Measurements from ENCODE around the gene TMOD2.

TMOD2 gene

DNA sequence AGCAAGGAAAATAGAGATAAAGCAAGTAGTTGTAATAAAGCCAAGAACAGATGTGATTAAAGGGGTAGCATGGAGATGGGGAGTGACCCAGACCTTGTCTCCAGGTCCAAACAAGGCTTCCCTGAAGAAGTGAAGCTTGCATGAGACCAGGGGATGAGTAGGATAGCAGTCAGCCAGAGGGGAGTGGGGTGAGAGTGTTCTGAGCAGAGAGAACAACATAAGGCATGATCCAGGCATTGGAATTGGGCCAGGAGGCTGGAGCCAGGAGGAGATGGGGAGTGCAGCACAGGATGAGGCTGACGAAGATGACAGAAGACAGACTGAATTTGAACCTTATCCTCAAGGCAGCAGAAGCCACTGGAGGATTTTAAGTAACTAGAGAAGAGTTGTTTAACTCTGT, 7.2 kb downstream of the TMOD2 start:
- Histone ChIP-seq H3K36me3 (ENCODE audit: control insufficient read depth, low read depth, low read length) (no peaks in the 10 kb centered on the region), H3K27me3 (ENCODE audit: control insufficient read depth, insufficient read depth, low read length) (peaks cover 7% of the 10 kb centered on the region), H3K27ac (ENCODE audit: low read length) (no peak overlapping the region), H3K9me3 (ENCODE audit: control insufficient read depth, low read depth, low read length) (no peaks in the 10 kb centered on the region), H3K9ac (ENCODE audit: low read length) (no peak overlapping the region), H3K4me1 (ENCODE audit: control insufficient read depth, low read depth, low read length) (no peaks in the 10 kb centered on the region), H3K4me3 (ENCODE audit: low read length) (no peak overlapping the region)

- H3K9me3 ChIP-seq (ENCODE audit: control insufficient read depth, low read depth, low read length): no peaks in the 10 kb centered on the region
- no peaks in the 10 kb centered on the region for H3K27me3 ChIP-seq (ENCODE audit: control insufficient read depth, insufficient read depth, low read length)
- H3K9ac ChIP-seq (ENCODE audit: low read length): no peak overlapping the region
- no peaks in the 10 kb centered on the region for H3K4me1 ChIP-seq (ENCODE audit: control insufficient read depth, low read depth, low read length)
- no peaks in the 10 kb centered on the region for H3K36me3 ChIP-seq (ENCODE audit: control insufficient read depth, low read depth, low read length)
- H3K27ac ChIP-seq (ENCODE audit: low read length): no peak overlapping the region
- H3K4me3 ChIP-seq (ENCODE audit: low read length): no peak overlapping the region
Observed at GRCh38 chr15:51759557-51760070, 8.2 kb downstream of the TMOD2 start.

DNA sequence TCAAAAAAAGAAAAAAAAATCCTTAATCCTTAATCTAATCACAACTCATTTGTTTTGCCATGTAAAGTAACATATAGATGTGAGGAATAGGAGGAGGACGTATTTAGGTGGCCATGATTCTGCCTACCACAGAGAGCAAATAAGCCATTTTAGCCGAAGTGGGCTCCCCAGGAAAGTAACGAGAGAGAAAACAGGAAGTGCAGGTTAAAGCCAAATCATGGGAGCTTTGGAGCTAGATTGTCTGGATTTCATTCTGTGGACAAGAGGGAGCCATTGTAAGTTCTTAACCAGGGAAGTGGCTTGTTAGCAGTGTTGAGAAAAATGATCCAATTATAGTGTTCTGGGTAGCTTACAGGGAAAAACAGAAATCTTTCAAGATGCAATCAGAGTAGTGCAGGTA, 9.4 kb downstream of the TMOD2 start:
- Histone ChIP-seq H3K9me3 (ENCODE audit: control insufficient read depth, low read depth, low read length) (no peaks in the 10 kb centered on the region), H3K4me1 (ENCODE audit: control insufficient read depth, low read depth, low read length) (peaks cover 2% of the 10 kb centered on the region), H3K9ac (ENCODE audit: low read length) (no peak overlapping the region), H3K27ac (ENCODE audit: low read length) (no peak overlapping the region), H3K27me3 (ENCODE audit: control insufficient read depth, insufficient read depth, low read length) (no peaks in the 10 kb centered on the region), H3K36me3 (ENCODE audit: control insufficient read depth, low read depth, low read length) (no peaks in the 10 kb centered on the region), H3K4me3 (ENCODE audit: low read length) (no peak overlapping the region)

GRCh38 chr15:51765751-51766150, 14.4 kb downstream of the TMOD2 start:
- H3K9me3 ChIP-seq (ENCODE audit: control insufficient read depth, low read depth, low read length): no peaks in the 10 kb centered on the region
- H3K4me3 ChIP-seq (ENCODE audit: low read length): no peak overlapping the region
- H3K4me1 ChIP-seq (ENCODE audit: control insufficient read depth, low read depth, low read length): peaks cover 4% of the 10 kb centered on the region
- H3K36me3 ChIP-seq (ENCODE audit: control insufficient read depth, low read depth, low read length): no peaks in the 10 kb centered on the region
- H3K27me3 ChIP-seq (ENCODE audit: control insufficient read depth, insufficient read depth, low read length): no peaks in the 10 kb centered on the region
- no peak overlapping the region for H3K9ac ChIP-seq (ENCODE audit: low read length)
- H3K27ac ChIP-seq (ENCODE audit: low read length): no peak overlapping the region

DNA sequence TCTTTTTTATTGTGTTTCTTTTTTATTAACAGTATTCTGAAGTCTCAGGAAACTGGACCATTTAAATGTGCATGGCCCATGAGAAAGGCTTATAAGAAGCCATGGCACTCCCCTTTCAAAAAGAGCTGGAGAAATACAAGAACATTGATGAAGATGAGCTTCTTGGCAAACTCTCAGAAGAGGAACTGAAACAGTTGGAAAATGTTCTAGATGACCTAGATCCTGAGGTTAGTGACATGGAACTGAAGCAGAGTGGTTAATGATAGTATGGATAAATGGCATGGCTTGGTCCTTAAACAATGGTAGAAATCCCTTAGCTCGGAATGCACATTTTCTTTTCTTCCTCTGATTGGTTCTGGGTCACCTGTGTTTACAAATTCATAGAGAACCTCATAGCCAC, 14.9 kb downstream of the TMOD2 start:
- peaks cover 4% of the 10 kb centered on the region for H3K4me1 ChIP-seq (ENCODE audit: control insufficient read depth, low read depth, low read length)
- no peak overlapping the region for H3K4me3 ChIP-seq (ENCODE audit: low read length)
- no peaks in the 10 kb centered on the region for H3K27me3 ChIP-seq (ENCODE audit: control insufficient read depth, insufficient read depth, low read length)

GRCh38 chr15:51768018-51768417, 16.6 kb downstream of the TMOD2 start:
- Histone ChIP-seq H3K4me3 (ENCODE audit: low read length) (no peak overlapping the region), H3K9ac (ENCODE audit: low read length) (no peak overlapping the region), H3K9me3 (ENCODE audit: control insufficient read depth, low read depth, low read length) (no peaks in the 10 kb centered on the region), H3K4me1 (ENCODE audit: control insufficient read depth, low read depth, low read length) (peaks cover 4% of the 10 kb centered on the region), H3K27ac (ENCODE audit: low read length) (no peak overlapping the region), H3K36me3 (ENCODE audit: control insufficient read depth, low read depth, low read length) (no peaks in the 10 kb centered on the region), H3K27me3 (ENCODE audit: control insufficient read depth, insufficient read depth, low read length) (no peaks in the 10 kb centered on the region)

More for the DNA sequence above, 14.9 kb downstream of the TMOD2 start:
- Histone ChIP-seq H3K36me3 (ENCODE audit: control insufficient read depth, low read depth, low read length) (no peaks in the 10 kb centered on the region), H3K27ac (ENCODE audit: low read length) (no peak overlapping the region), H3K9me3 (ENCODE audit: control insufficient read depth, low read depth, low read length) (no peaks in the 10 kb centered on the region), H3K9ac (ENCODE audit: low read length) (no peak overlapping the region)

- no peaks in the 10 kb centered on the region for H3K27me3 ChIP-seq (ENCODE audit: control insufficient read depth, insufficient read depth, low read length)
- peaks cover 2% of the 10 kb centered on the region for H3K4me1 ChIP-seq (ENCODE audit: control insufficient read depth, low read depth, low read length)
- H3K9me3 ChIP-seq (ENCODE audit: control insufficient read depth, low read depth, low read length): no peaks in the 10 kb centered on the region
- no peak overlapping the region for H3K27ac ChIP-seq (ENCODE audit: low read length)
- no peak overlapping the region for H3K9ac ChIP-seq (ENCODE audit: low read length)
- H3K36me3 ChIP-seq (ENCODE audit: control insufficient read depth, low read depth, low read length): no peaks in the 10 kb centered on the region
- no peak overlapping the region for H3K4me3 ChIP-seq (ENCODE audit: low read length)
Observed at GRCh38 chr15:51770902-51771301, 19.5 kb downstream of the TMOD2 start.

GRCh38 chr15:51771773-51772172, 20.4 kb downstream of the TMOD2 start:
- H3K9ac ChIP-seq (ENCODE audit: low read length): no peak overlapping the region

GRCh38 chr15:51774916-51775315, 23.5 kb downstream of the TMOD2 start:
- Histone ChIP-seq H3K27ac (ENCODE audit: low read length) (no peak overlapping the region), H3K27me3 (ENCODE audit: control insufficient read depth, insufficient read depth, low read length) (no peaks in the 10 kb centered on the region), H3K4me3 (ENCODE audit: low read length) (no peak overlapping the region), H3K36me3 (ENCODE audit: control insufficient read depth, low read depth, low read length) (no peaks in the 10 kb centered on the region), H3K9me3 (ENCODE audit: control insufficient read depth, low read depth, low read length) (no peaks in the 10 kb centered on the region), H3K4me1 (ENCODE audit: control insufficient read depth, low read depth, low read length) (no peaks in the 10 kb centered on the region), H3K9ac (ENCODE audit: low read length) (no peak overlapping the region)

More at GRCh38 chr15:51771773-51772172, 20.4 kb downstream of the TMOD2 start:
- Histone ChIP-seq H3K27ac (ENCODE audit: low read length) (no peak overlapping the region), H3K9me3 (ENCODE audit: control insufficient read depth, low read depth, low read length) (no peaks in the 10 kb centered on the region), H3K4me3 (ENCODE audit: low read length) (no peak overlapping the region), H3K4me1 (ENCODE audit: control insufficient read depth, low read depth, low read length) (no peaks in the 10 kb centered on the region), H3K27me3 (ENCODE audit: control insufficient read depth, insufficient read depth, low read length) (no peaks in the 10 kb centered on the region), H3K36me3 (ENCODE audit: control insufficient read depth, low read depth, low read length) (no peaks in the 10 kb centered on the region)

DNA sequence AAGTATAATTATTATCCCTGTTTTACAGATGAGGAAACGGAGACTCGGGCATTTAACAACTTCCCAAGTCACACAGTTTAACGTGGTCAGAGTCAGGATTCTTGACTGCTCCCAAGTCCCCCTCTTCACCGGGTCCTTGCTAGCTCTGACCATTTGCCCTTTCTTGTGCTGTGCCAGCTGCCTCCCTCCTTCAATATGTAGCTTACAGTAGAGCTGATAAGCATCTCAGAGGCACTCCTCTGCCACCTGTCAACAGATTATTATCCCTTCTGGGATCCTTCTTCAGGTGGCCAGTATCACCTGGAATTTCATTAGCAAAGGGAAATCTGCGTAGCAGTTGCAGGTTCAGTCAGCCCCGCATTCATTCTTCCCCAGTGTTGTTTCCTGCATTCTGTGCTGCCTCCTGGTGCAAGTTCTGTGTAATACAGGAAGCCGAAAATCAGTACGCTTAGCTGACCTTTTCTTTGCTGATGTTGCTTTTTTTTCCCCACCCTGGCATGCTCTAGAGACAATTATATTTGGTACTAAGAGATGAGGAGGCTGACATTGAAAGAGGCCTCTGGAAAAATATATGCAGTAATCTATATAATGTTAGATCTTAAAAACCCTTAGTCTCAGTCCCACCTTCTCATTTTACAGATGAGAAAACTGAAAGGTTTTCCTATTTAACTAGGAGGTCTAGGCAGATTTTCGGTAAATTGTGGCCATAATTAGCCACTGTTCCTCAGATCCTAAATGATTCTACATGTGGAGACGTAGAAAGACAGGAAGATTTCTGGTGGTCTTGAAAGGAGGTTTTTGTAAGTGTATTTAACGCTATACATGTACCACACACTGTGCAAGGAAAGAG, 24.8 kb downstream of the TMOD2 start:
- H3K4me3 ChIP-seq (ENCODE audit: low read length): no peak overlapping the region
- H3K4me1 ChIP-seq (ENCODE audit: control insufficient read depth, low read depth, low read length): no peaks in the 10 kb centered on the region
- no peak overlapping the region for H3K9ac ChIP-seq (ENCODE audit: low read length)
- H3K27ac ChIP-seq (ENCODE audit: low read length): no peak overlapping the region
- no peaks in the 10 kb centered on the region for H3K27me3 ChIP-seq (ENCODE audit: control insufficient read depth, insufficient read depth, low read length)
- H3K36me3 ChIP-seq (ENCODE audit: control insufficient read depth, low read depth, low read length): no peaks in the 10 kb centered on the region
- H3K9me3 ChIP-seq (ENCODE audit: control insufficient read depth, low read depth, low read length): no peaks in the 10 kb centered on the region

DNA sequence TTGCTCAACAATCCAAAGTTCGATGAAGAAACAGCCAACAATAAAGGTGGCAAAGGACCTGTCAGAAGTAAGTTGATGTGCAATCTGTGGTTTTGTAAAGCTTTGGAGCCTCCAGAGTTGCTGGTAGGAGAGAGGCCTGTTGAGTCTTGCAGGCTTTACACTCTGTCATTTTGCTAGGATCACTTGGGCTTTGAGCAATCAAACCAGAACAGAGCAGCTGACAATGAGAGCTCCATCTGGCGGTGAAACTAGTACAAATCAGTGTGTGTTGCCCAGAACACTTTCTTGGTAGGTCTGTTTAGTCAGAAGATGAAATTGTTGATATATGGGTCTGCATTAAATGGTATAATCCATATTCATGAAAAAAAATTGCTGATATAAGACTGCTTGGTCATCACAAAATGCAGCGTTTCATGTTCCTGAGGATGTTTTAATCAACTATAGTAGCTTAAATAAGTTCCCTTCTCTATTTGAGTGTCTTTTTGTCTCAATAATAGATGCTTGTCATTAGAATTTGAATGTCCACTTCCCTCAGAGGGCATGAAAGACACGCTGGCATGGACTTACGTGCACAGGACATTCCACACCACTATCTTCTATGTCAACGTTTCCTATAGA, 25.7 kb downstream of the TMOD2 start:
- H3K4me1 ChIP-seq (ENCODE audit: control insufficient read depth, low read depth, low read length): no peaks in the 10 kb centered on the region
- H3K27me3 ChIP-seq (ENCODE audit: control insufficient read depth, insufficient read depth, low read length): no peaks in the 10 kb centered on the region
- no peak overlapping the region for H3K9ac ChIP-seq (ENCODE audit: low read length)
- H3K27ac ChIP-seq (ENCODE audit: low read length): no peak overlapping the region
- no peaks in the 10 kb centered on the region for H3K9me3 ChIP-seq (ENCODE audit: control insufficient read depth, low read depth, low read length)
- H3K4me3 ChIP-seq (ENCODE audit: low read length): no peak overlapping the region
- H3K36me3 ChIP-seq (ENCODE audit: control insufficient read depth, low read depth, low read length): no peaks in the 10 kb centered on the region

DNA sequence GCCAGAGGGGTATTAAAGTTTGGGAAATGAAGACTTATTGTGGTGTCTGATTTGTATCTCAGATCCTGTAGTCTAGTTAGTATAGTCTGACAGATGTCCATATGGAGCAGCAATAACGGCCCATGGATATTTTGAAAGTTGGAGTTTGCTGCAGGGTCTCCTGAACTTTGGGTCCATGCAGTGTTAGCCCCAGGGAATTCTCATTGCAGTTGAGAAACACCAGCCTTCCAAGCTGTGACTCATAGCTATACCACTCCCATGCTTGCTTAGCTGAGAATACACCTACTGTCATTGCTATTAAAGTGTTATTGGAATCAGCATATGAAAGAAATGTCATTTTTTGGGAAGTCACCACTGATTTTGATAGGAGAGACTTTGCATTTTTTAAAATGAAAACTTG, 29.2 kb downstream of the TMOD2 start:
- H3K36me3 ChIP-seq (ENCODE audit: control insufficient read depth, low read depth, low read length): no peaks in the 10 kb centered on the region
- no peaks in the 10 kb centered on the region for H3K27me3 ChIP-seq (ENCODE audit: control insufficient read depth, insufficient read depth, low read length)

More for the DNA sequence above, 29.2 kb downstream of the TMOD2 start:
- no peaks in the 10 kb centered on the region for H3K4me1 ChIP-seq (ENCODE audit: control insufficient read depth, low read depth, low read length)
- no peaks in the 10 kb centered on the region for H3K9me3 ChIP-seq (ENCODE audit: control insufficient read depth, low read depth, low read length)
- no peak overlapping the region for H3K9ac ChIP-seq (ENCODE audit: low read length)
- H3K4me3 ChIP-seq (ENCODE audit: low read length): no peak overlapping the region
- no peak overlapping the region for H3K27ac ChIP-seq (ENCODE audit: low read length)

All from iPS-18a (cell line).